K562 (cell line): ENCODE results near the gene DARS2. TPM values are rescaled to one million over a fixed set of nuclear protein-coding genes. Genes with fewer than 3 reads are reported as not detected.
A peak's percentile ranks its signal among the peaks of the same experiment; 100 is the strongest.

Source experiments
- BACH1 ChIP-seq: fragments of 200-800 bp; sonication (Bioruptor generic); IDR thresholded peaks from 2 replicates; pipeline ENCODE4 v1.6.1; 2016; ENCODE audit warnings: missing genetic modification characterization, missing compliant biosample characterization
- C11orf30 ChIP-seq: fragments of 450-650 bp; IDR thresholded peaks from 2 replicates; pipeline ENCODE4 v1.6.1; 2016; ENCODE audit warnings: low read depth, mild to moderate bottlenecking
- CEBPB ChIP-seq: fragments of 450-650 bp; IDR thresholded peaks from 2 replicates; pipeline ENCODE4 v1.6.1; 2016; ENCODE audit warnings: missing genetic modification characterization, missing compliant biosample characterization
- EWSR1 ChIP-seq: fragments of 450-650 bp; IDR thresholded peaks from 2 replicates; pipeline ENCODE4 v1.6.1; 2018; ENCODE audit warnings: borderline replicate concordance, mild to moderate bottlenecking, low read depth, moderate library complexity; ENCODE audit not compliant: partially characterized antibody
- GTF2E2 ChIP-seq: fragments of 200-800 bp; sonication (Bioruptor generic); IDR thresholded peaks from 2 replicates; pipeline ENCODE4 v1.6.1; 2016; ENCODE audit warnings: missing genetic modification characterization, missing compliant biosample characterization
- KLF1 ChIP-seq: fragments of 450-650 bp; IDR thresholded peaks from 2 replicates; pipeline ENCODE4 v1.6.1; 2016; ENCODE audit warnings: missing genetic modification characterization, missing compliant biosample characterization
- POLR3G ChIP-seq: IDR thresholded peaks from 2 replicates; pipeline ENCODE4 v1.6.1; 2011; ENCODE audit not compliant: insufficient read length, insufficient replicate concordance; ENCODE audit errors: extremely low read depth
- RUNX1 ChIP-seq: sonication (generic); IDR thresholded peaks from 2 replicates; pipeline ENCODE4 v1.6.1; 2016; ENCODE audit warnings: antibody characterized with exemption, low read depth
- SPI1 ChIP-seq: IDR thresholded peaks from 2 replicates; pipeline ENCODE4 v1.6.1; 2011; ENCODE audit warnings: low read depth, low read length, control low read depth, borderline replicate concordance
- SRF ChIP-seq, 2 experiments: fragments of 250-450, 450-650 bp in 1 of 2; sonication (Bioruptor Pico) in 1 of 2; sonication (generic) in 1 of 2; formaldehyde crosslinking; IDR thresholded peaks; 2 replicates each; pipeline versions ENCODE4 v1.5.0 to v1.5.1; 2020 to 2022; ENCODE audit warnings: mild to moderate bottlenecking in 1 of 2, missing genetic modification reagents in 1 of 2
- TCF7 ChIP-seq: sonication (generic); IDR thresholded peaks from 2 replicates; pipeline ENCODE4 v1.6.1; 2016; ENCODE audit warnings: antibody characterized with exemption, borderline replicate concordance
- TEAD4 ChIP-seq, 2 experiments: sonication (generic) in 1 of 2; formaldehyde crosslinking in 1 of 2; IDR thresholded peaks; 2 replicates each; pipeline versions ENCODE4 v1.6.1 to v1.8.0; 2012 to 2022; ENCODE audit warnings: borderline replicate concordance in 1 of 2, inconsistent platforms in 1 of 2, low read length in 1 of 2, mild to moderate bottlenecking in 1 of 2, missing genetic modification reagents in 1 of 2
- WHSC1 ChIP-seq: IDR thresholded peaks from one replicate; pipeline ENCODE4 v1.6.1; 2012; ENCODE audit warnings: low read length, control low read depth, inconsistent platforms
- ZNF134 ChIP-seq: fragments of 250-450 bp; sonication (Bioruptor Pico); conservative IDR thresholded peaks from 2 replicates; pipeline ENCODE4 v1.4.0; 2020
- ZNF311 ChIP-seq: fragments of 250-450 bp; sonication (Bioruptor Pico); IDR thresholded peaks from 2 replicates; pipeline ENCODE4 v1.4.0; 2020; ENCODE audit warnings: mild to moderate bottlenecking, moderate library complexity
- polyA plus RNA-seq, 8 experiments: library from polyadenylated mRNA; depleted of rRNA in 4 of 8; stranded (reverse) in 5 of 8; unstranded in 3 of 8; fragments of >200 nt; fragmentation: Nextera tagmentation in 2 of 8; fragmentation: Illumina TruSeq in 1 of 8; extraction: Ambion mirVana in 2 of 8; extraction: Trizol in 1 of 8; gene quantifications; 2 replicates each; pipeline versions ENCODE4 v1.2.1 to v1.2.3, GENCODE V29; 2011 to 2014; ENCODE audit warnings: inconsistent platforms in 1 of 8, missing spikeins in 1 of 8
- total RNA-seq, 7 experiments: library from RNA; depleted of rRNA in 6 of 7; stranded (reverse); fragments of >200 nt in 6 of 7; fragmentation: Illumina TruSeq in 2 of 7; extraction: Trizol in 2 of 7; gene quantifications; 2 replicates each; pipeline versions ENCODE4 v1.2.1 to v1.2.3, GENCODE V29; 2011 to 2021; ENCODE audit warnings: low replicate concordance in 1 of 7
- TF ChIP-seq, protein P1 (sequence below): IDR thresholded peaks from 3 replicates; pipeline ENCODE4 v1.6.1; 2011; ENCODE audit warnings: borderline replicate concordance, mild to moderate bottlenecking, moderate library complexity; ENCODE audit not compliant: insufficient read length; ENCODE audit errors: extremely low read depth
- TF ChIP-seq, protein P2 (sequence below): fragments of 250-450 bp; sonication (Bioruptor Pico); IDR thresholded peaks from 2 replicates; pipeline ENCODE4 v1.5.0; 2021
- TF ChIP-seq, protein P3 (sequence below): fragments of 250-450 bp; sonication (Bioruptor Pico); IDR thresholded peaks from 2 replicates; pipeline ENCODE4 v1.8.0; 2022; ENCODE audit warnings: moderate library complexity, mild to moderate bottlenecking, inconsistent platforms
- TF ChIP-seq, protein P4 (sequence below): sonication (generic); formaldehyde crosslinking; IDR thresholded peaks from 2 replicates; pipeline ENCODE4 v1.9.0; 2022; ENCODE audit warnings: mild to moderate bottlenecking, missing genetic modification reagents
- TF ChIP-seq, protein P5 (sequence below): fragments of 200-800 bp; sonication (Bioruptor generic); IDR thresholded peaks from 2 replicates; pipeline ENCODE4 v1.6.1; 2017; ENCODE audit warnings: missing genetic modification characterization, missing compliant biosample characterization

The DARS2 gene
- total and polyA plus RNA-seq, 9 of the 15 experiments (the other 6 are each of a cell fraction or from before 2014, with no cell fraction given), result 36.4 to 96.7 (median 68.6) TPM

DNA sequence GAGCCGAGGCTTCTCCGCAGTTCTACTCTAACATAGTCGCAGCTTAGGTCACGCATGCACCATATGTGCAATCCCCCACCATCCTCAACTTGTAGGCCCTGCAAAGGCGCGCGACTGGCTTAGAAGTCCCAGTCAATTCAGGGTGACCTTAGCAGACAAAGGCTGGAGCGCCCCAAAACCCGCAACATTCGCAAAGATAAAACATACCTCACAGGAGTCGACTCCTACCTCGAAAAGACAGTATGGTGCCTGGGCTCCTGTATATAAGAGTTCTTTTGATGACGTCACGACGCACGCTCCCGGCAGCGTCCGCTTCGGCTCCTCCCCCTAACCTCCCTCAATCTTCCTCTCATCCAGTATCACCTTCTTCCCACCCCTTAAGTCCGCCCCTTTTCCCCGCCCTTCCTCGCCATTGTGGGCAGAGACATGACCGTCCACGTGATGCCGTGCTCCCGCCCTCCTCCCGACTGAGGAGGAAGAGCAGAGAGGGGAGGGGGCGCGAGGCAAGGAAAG is 43.3 kb downstream of the DARS2 start, which contains the start of gene GAS5 (continued):
- TF ChIP-seq, protein P1, sequence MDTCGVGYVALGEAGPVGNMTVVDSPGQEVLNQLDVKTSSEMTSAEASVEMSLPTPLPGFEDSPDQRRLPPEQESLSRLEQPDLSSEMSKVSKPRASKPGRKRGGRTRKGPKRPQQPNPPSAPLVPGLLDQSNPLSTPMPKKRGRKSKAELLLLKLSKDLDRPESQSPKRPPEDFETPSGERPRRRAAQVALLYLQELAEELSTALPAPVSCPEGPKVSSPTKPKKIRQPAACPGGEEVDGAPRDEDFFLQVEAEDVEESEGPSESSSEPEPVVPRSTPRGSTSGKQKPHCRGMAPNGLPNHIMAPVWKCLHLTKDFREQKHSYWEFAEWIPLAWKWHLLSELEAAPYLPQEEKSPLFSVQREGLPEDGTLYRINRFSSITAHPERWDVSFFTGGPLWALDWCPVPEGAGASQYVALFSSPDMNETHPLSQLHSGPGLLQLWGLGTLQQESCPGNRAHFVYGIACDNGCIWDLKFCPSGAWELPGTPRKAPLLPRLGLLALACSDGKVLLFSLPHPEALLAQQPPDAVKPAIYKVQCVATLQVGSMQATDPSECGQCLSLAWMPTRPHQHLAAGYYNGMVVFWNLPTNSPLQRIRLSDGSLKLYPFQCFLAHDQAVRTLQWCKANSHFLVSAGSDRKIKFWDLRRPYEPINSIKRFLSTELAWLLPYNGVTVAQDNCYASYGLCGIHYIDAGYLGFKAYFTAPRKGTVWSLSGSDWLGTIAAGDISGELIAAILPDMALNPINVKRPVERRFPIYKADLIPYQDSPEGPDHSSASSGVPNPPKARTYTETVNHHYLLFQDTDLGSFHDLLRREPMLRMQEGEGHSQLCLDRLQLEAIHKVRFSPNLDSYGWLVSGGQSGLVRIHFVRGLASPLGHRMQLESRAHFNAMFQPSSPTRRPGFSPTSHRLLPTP, result no peak
- TF ChIP-seq KLF1, result 0 out of 2 replicates have a peak, but pooled peaks have one; percentile 46
- TF ChIP-seq TCF7, result no peak
- 0 out of 2 replicates have a peak, but pooled peaks have one; percentile 36 for TF ChIP-seq RUNX1
- peak in 1 of 2 experiments; percentile 74; a peak in 3 of 4 replicates for TF ChIP-seq SRF (CRISPR knock-in tag; IDR thresholded peaks at IDR 0.05)
- no peak for TF ChIP-seq ZNF134
- TF ChIP-seq GTF2E2 (tag), result peak; percentile 99
- no peak for TF ChIP-seq BACH1 (tag)
- TF ChIP-seq C11orf30, result no peak
- TF ChIP-seq, protein P2, sequence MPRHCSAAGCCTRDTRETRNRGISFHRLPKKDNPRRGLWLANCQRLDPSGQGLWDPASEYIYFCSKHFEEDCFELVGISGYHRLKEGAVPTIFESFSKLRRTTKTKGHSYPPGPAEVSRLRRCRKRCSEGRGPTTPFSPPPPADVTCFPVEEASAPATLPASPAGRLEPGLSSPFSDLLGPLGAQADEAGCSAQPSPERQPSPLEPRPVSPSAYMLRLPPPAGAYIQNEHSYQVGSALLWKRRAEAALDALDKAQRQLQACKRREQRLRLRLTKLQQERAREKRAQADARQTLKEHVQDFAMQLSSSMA, result peak; percentile 81
- TF ChIP-seq, protein P3, sequence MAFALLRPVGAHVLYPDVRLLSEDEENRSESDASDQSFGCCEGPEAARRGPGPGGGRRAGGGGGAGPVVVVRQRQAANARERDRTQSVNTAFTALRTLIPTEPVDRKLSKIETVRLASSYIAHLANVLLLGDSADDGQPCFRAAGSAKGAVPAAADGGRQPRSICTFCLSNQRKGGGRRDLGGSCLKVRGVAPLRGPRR (CRISPR knock-in tag), result no peak
- no peak for TF ChIP-seq POLR3G
- no peak for TF ChIP-seq ZNF311 (CRISPR knock-in tag)
- TF ChIP-seq TEAD4 (IDR thresholded peaks at IDR 0.05; ENCODE audit: low read length), result peak; percentile 37; the same call in 1 of the 2 replicates
- no peak for TF ChIP-seq TEAD4 (CRISPR knock-in tag; IDR thresholded peaks at IDR 0.05; ENCODE audit: borderline replicate concordance)
- TF ChIP-seq, protein P4, sequence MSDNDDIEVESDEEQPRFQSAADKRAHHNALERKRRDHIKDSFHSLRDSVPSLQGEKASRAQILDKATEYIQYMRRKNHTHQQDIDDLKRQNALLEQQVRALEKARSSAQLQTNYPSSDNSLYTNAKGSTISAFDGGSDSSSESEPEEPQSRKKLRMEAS, result peak; percentile 88
- TF ChIP-seq, protein P5, sequence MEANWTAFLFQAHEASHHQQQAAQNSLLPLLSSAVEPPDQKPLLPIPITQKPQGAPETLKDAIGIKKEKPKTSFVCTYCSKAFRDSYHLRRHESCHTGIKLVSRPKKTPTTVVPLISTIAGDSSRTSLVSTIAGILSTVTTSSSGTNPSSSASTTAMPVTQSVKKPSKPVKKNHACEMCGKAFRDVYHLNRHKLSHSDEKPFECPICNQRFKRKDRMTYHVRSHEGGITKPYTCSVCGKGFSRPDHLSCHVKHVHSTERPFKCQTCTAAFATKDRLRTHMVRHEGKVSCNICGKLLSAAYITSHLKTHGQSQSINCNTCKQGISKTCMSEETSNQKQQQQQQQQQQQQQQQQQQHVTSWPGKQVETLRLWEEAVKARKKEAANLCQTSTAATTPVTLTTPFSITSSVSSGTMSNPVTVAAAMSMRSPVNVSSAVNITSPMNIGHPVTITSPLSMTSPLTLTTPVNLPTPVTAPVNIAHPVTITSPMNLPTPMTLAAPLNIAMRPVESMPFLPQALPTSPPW (CRISPR knock-in tag), result no peak
- no peak for TF ChIP-seq EWSR1
- TF ChIP-seq SPI1, result peak; percentile 44; the same call in 1 of the 2 replicates
- TF ChIP-seq CEBPB (tag), result no peak
- TF ChIP-seq WHSC1, result no peak
